Measurements from ENCODE around the gene RAB20.

DNA sequence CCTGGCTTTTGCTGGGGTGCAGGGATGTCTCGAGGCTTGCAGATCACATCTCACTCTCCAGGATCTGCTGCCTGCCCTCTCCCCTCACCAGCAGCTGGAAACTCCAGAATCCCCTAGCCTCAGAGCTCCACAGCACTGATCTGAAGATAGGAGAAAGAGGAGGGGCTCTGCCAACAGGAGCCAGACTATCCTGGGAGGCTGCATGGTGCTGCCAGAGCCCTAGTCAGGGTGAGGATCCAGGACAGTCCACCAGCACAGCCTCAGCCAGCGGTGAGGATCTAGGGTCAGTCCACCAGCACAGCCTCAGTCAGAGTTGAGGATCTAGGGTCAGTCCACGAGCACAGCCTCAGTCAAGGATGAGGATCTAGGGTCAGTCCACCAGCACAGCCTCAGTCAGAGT lies 65.2 kb downstream of the RAB20 start:
- TF ChIP-seq FOSL1 (IDR thresholded peaks at IDR 0.05; ENCODE audit: insufficient read depth, low read depth, low read length) (no peak), PHF8 (conservative IDR thresholded peaks at IDR 0.05; ENCODE audit: low read depth, low read length) (no peak), POLR2AphosphoS5 (IDR thresholded peaks at IDR 0.05; ENCODE audit: low read depth, low read length) (no peak)
- TF ChIP-seq, protein P1, sequence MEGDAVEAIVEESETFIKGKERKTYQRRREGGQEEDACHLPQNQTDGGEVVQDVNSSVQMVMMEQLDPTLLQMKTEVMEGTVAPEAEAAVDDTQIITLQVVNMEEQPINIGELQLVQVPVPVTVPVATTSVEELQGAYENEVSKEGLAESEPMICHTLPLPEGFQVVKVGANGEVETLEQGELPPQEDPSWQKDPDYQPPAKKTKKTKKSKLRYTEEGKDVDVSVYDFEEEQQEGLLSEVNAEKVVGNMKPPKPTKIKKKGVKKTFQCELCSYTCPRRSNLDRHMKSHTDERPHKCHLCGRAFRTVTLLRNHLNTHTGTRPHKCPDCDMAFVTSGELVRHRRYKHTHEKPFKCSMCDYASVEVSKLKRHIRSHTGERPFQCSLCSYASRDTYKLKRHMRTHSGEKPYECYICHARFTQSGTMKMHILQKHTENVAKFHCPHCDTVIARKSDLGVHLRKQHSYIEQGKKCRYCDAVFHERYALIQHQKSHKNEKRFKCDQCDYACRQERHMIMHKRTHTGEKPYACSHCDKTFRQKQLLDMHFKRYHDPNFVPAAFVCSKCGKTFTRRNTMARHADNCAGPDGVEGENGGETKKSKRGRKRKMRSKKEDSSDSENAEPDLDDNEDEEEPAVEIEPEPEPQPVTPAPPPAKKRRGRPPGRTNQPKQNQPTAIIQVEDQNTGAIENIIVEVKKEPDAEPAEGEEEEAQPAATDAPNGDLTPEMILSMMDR (IDR thresholded peaks at IDR 0.05; ENCODE audit: control extremely low read depth in 1 of 3, insufficient read depth in 1 of 3, low read depth in 1 of 3, low read length in 3 of 3), result no peak
